ENCODE data around the gene LRRC8C. TPM values are rescaled to one million over a fixed set of nuclear protein-coding genes. Genes with fewer than 3 reads are reported as not detected.

Gene LRRC8C
- total RNA-seq, 1 donor from 2014 or later = 6.3 TPM

GRCh38 chr1:89667691-89668090 is 34.8 kb downstream of the LRRC8C start:
- no peak overlapping the region for H3K27ac ChIP-seq (ENCODE audit: low read depth, low read length)
- no peak overlapping the region for H3K4me3 ChIP-seq (ENCODE audit: low read length in 3 of 3)
- H3K9ac ChIP-seq (ENCODE audit: low read depth in 1 of 3, low read length in 3 of 3) = no peak overlapping the region
- H3K4me1 ChIP-seq (ENCODE audit: control insufficient read depth in 3 of 3, insufficient read depth in 3 of 3, low read length in 3 of 3) = no peaks in the 10 kb centered on the region
- no peaks in the 10 kb centered on the region for H3K27me3 ChIP-seq (ENCODE audit: control insufficient read depth in 3 of 3, insufficient read depth in 3 of 3, low read length in 3 of 3)
- no peaks in the 10 kb centered on the region for H3K9me3 ChIP-seq (ENCODE audit: control insufficient read depth in 3 of 3, low read length in 3 of 3)
- H3K36me3 ChIP-seq (ENCODE audit: control insufficient read depth in 3 of 3, insufficient read depth in 3 of 3, low read length in 3 of 3) = no peaks in the 10 kb centered on the region

GRCh38 chr1:89668961-89669360 is 36.0 kb downstream of the LRRC8C start:
- Histone ChIP-seq H3K4me3 (ENCODE audit: low read length in 3 of 3) (no peak overlapping the region), H3K36me3 (ENCODE audit: control insufficient read depth in 3 of 3, insufficient read depth in 3 of 3, low read length in 3 of 3) (no peaks in the 10 kb centered on the region), H3K9me3 (ENCODE audit: control insufficient read depth in 3 of 3, low read length in 3 of 3) (no peaks in the 10 kb centered on the region), H3K27ac (ENCODE audit: low read depth, low read length) (no peak overlapping the region), H3K4me1 (ENCODE audit: control insufficient read depth in 3 of 3, insufficient read depth in 3 of 3, low read length in 3 of 3) (peaks cover 0 to 2% (median 0%) of the 10 kb centered on the region in 3 donors), H3K9ac (ENCODE audit: low read depth in 1 of 3, low read length in 3 of 3) (no peak overlapping the region), H3K27me3 (ENCODE audit: control insufficient read depth in 3 of 3, insufficient read depth in 3 of 3, low read length in 3 of 3) (no peaks in the 10 kb centered on the region)

- Histone ChIP-seq H3K27me3 (ENCODE audit: control insufficient read depth in 3 of 3, insufficient read depth in 3 of 3, low read length in 3 of 3) (no peaks in the 10 kb centered on the region), H3K36me3 (ENCODE audit: control insufficient read depth in 3 of 3, insufficient read depth in 3 of 3, low read length in 3 of 3) (no peaks in the 10 kb centered on the region), H3K9ac (ENCODE audit: low read depth in 1 of 3, low read length in 3 of 3) (no peak overlapping the region), H3K27ac (ENCODE audit: low read depth, low read length) (no peak overlapping the region), H3K4me3 (ENCODE audit: low read length in 3 of 3) (no peak overlapping the region), H3K9me3 (ENCODE audit: control insufficient read depth in 3 of 3, low read length in 3 of 3) (no peaks in the 10 kb centered on the region), H3K4me1 (ENCODE audit: control insufficient read depth in 3 of 3, insufficient read depth in 3 of 3, low read length in 3 of 3) (peaks cover 0 to 2% (median 0%) of the 10 kb centered on the region in 3 donors)
These were observed 36.5 kb downstream of the LRRC8C start for GRCh38 chr1:89669441-89669840.

GRCh38 chr1:89670163-89670562 is 37.2 kb downstream of the LRRC8C start:
- H3K9me3 ChIP-seq (ENCODE audit: control insufficient read depth in 3 of 3, low read length in 3 of 3) = no peaks in the 10 kb centered on the region
- no peaks in the 10 kb centered on the region for H3K27me3 ChIP-seq (ENCODE audit: control insufficient read depth in 3 of 3, insufficient read depth in 3 of 3, low read length in 3 of 3)
- H3K27ac ChIP-seq (ENCODE audit: low read depth, low read length) = no peak overlapping the region
- H3K4me3 ChIP-seq (ENCODE audit: low read length in 3 of 3) = no peak overlapping the region
- peaks cover 0 to 2% (median 0%) of the 10 kb centered on the region in 3 donors for H3K4me1 ChIP-seq (ENCODE audit: control insufficient read depth in 3 of 3, insufficient read depth in 3 of 3, low read length in 3 of 3)
- no peaks in the 10 kb centered on the region for H3K36me3 ChIP-seq (ENCODE audit: control insufficient read depth in 3 of 3, insufficient read depth in 3 of 3, low read length in 3 of 3)
- H3K9ac ChIP-seq (ENCODE audit: low read depth in 1 of 3, low read length in 3 of 3) = no peak overlapping the region

GRCh38 chr1:89670711-89671110 is 37.8 kb downstream of the LRRC8C start:
- H3K4me3 ChIP-seq (ENCODE audit: low read length in 3 of 3) = no peak overlapping the region
- H3K36me3 ChIP-seq (ENCODE audit: control insufficient read depth in 3 of 3, insufficient read depth in 3 of 3, low read length in 3 of 3) = no peaks in the 10 kb centered on the region
- peaks cover 0 to 2% (median 0%) of the 10 kb centered on the region in 3 donors for H3K4me1 ChIP-seq (ENCODE audit: control insufficient read depth in 3 of 3, insufficient read depth in 3 of 3, low read length in 3 of 3)
- no peak overlapping the region for H3K9ac ChIP-seq (ENCODE audit: low read depth in 1 of 3, low read length in 3 of 3)
- no peaks in the 10 kb centered on the region for H3K27me3 ChIP-seq (ENCODE audit: control insufficient read depth in 3 of 3, insufficient read depth in 3 of 3, low read length in 3 of 3)
- H3K27ac ChIP-seq (ENCODE audit: low read depth, low read length) = no peak overlapping the region
- no peaks in the 10 kb centered on the region for H3K9me3 ChIP-seq (ENCODE audit: control insufficient read depth in 3 of 3, low read length in 3 of 3)

- H3K36me3 ChIP-seq (ENCODE audit: control insufficient read depth in 3 of 3, insufficient read depth in 3 of 3, low read length in 3 of 3) = no peaks in the 10 kb centered on the region
- no peak overlapping the region for H3K4me3 ChIP-seq (ENCODE audit: low read length in 3 of 3)
- H3K27ac ChIP-seq (ENCODE audit: low read depth, low read length) = no peak overlapping the region
- no peak overlapping the region for H3K9ac ChIP-seq (ENCODE audit: low read depth in 1 of 3, low read length in 3 of 3)
- no peaks in the 10 kb centered on the region for H3K27me3 ChIP-seq (ENCODE audit: control insufficient read depth in 3 of 3, insufficient read depth in 3 of 3, low read length in 3 of 3)
- no peaks in the 10 kb centered on the region for H3K9me3 ChIP-seq (ENCODE audit: control insufficient read depth in 3 of 3, low read length in 3 of 3)
- peaks cover 0 to 2% (median 0%) of the 10 kb centered on the region in 3 donors for H3K4me1 ChIP-seq (ENCODE audit: control insufficient read depth in 3 of 3, insufficient read depth in 3 of 3, low read length in 3 of 3)
These were observed 39.0 kb downstream of the LRRC8C start for GRCh38 chr1:89671775-89672488.

- Histone ChIP-seq H3K27ac (ENCODE audit: low read depth, low read length) (no peak overlapping the region), H3K27me3 (ENCODE audit: control insufficient read depth in 3 of 3, insufficient read depth in 3 of 3, low read length in 3 of 3) (no peaks in the 10 kb centered on the region), H3K9ac (ENCODE audit: low read depth in 1 of 3, low read length in 3 of 3) (no peak overlapping the region), H3K36me3 (ENCODE audit: control insufficient read depth in 3 of 3, insufficient read depth in 3 of 3, low read length in 3 of 3) (no peaks in the 10 kb centered on the region), H3K4me1 (ENCODE audit: control insufficient read depth in 3 of 3, insufficient read depth in 3 of 3, low read length in 3 of 3) (peaks cover 0 to 2% (median 0%) of the 10 kb centered on the region in 3 donors), H3K9me3 (ENCODE audit: control insufficient read depth in 3 of 3, low read length in 3 of 3) (no peaks in the 10 kb centered on the region), H3K4me3 (ENCODE audit: low read length in 3 of 3) (no peak overlapping the region)
These were observed 39.7 kb downstream of the LRRC8C start for GRCh38 chr1:89672489-89673183.

- Histone ChIP-seq H3K27ac (ENCODE audit: low read depth, low read length) (no peak overlapping the region), H3K4me1 (ENCODE audit: control insufficient read depth in 3 of 3, insufficient read depth in 3 of 3, low read length in 3 of 3) (peaks cover 0 to 2% (median 0%) of the 10 kb centered on the region in 3 donors), H3K27me3 (ENCODE audit: control insufficient read depth in 3 of 3, insufficient read depth in 3 of 3, low read length in 3 of 3) (no peaks in the 10 kb centered on the region), H3K36me3 (ENCODE audit: control insufficient read depth in 3 of 3, insufficient read depth in 3 of 3, low read length in 3 of 3) (no peaks in the 10 kb centered on the region), H3K9me3 (ENCODE audit: control insufficient read depth in 3 of 3, low read length in 3 of 3) (no peaks in the 10 kb centered on the region), H3K9ac (ENCODE audit: low read depth in 1 of 3, low read length in 3 of 3) (no peak overlapping the region), H3K4me3 (ENCODE audit: low read length in 3 of 3) (no peak overlapping the region)
These were observed 40.3 kb downstream of the LRRC8C start for GRCh38 chr1:89673251-89673650.

- Histone ChIP-seq H3K4me3 (ENCODE audit: low read length in 3 of 3) (no peak overlapping the region), H3K27ac (ENCODE audit: low read depth, low read length) (no peak overlapping the region), H3K27me3 (ENCODE audit: control insufficient read depth in 3 of 3, insufficient read depth in 3 of 3, low read length in 3 of 3) (no peaks in the 10 kb centered on the region), H3K4me1 (ENCODE audit: control insufficient read depth in 3 of 3, insufficient read depth in 3 of 3, low read length in 3 of 3) (peaks cover 0 to 2% (median 0%) of the 10 kb centered on the region in 3 donors), H3K36me3 (ENCODE audit: control insufficient read depth in 3 of 3, insufficient read depth in 3 of 3, low read length in 3 of 3) (no peaks in the 10 kb centered on the region), H3K9ac (ENCODE audit: low read depth in 1 of 3, low read length in 3 of 3) (no peak overlapping the region), H3K9me3 (ENCODE audit: control insufficient read depth in 3 of 3, low read length in 3 of 3) (no peaks in the 10 kb centered on the region)
These were observed 42.8 kb downstream of the LRRC8C start for GRCh38 chr1:89675677-89676076.

- peaks cover 0 to 2% (median 0%) of the 10 kb centered on the region in 3 donors for H3K36me3 ChIP-seq (ENCODE audit: control insufficient read depth in 3 of 3, insufficient read depth in 3 of 3, low read length in 3 of 3)
- H3K9me3 ChIP-seq (ENCODE audit: control insufficient read depth in 3 of 3, low read length in 3 of 3) = no peaks in the 10 kb centered on the region
- H3K27me3 ChIP-seq (ENCODE audit: control insufficient read depth in 3 of 3, insufficient read depth in 3 of 3, low read length in 3 of 3) = no peaks in the 10 kb centered on the region
- no peak overlapping the region for H3K27ac ChIP-seq (ENCODE audit: low read depth, low read length)
- no peaks in the 10 kb centered on the region for H3K4me1 ChIP-seq (ENCODE audit: control insufficient read depth in 3 of 3, insufficient read depth in 3 of 3, low read length in 3 of 3)
- no peak overlapping the region for H3K4me3 ChIP-seq (ENCODE audit: low read length in 3 of 3)
- no peak overlapping the region for H3K9ac ChIP-seq (ENCODE audit: low read depth in 1 of 3, low read length in 3 of 3)
These were observed 48.3 kb downstream of the LRRC8C start for GRCh38 chr1:89681045-89681729.

All from skeletal muscle tissue (tissue), 4 donors.